ENCODE data around the gene GJA10.

DNA sequence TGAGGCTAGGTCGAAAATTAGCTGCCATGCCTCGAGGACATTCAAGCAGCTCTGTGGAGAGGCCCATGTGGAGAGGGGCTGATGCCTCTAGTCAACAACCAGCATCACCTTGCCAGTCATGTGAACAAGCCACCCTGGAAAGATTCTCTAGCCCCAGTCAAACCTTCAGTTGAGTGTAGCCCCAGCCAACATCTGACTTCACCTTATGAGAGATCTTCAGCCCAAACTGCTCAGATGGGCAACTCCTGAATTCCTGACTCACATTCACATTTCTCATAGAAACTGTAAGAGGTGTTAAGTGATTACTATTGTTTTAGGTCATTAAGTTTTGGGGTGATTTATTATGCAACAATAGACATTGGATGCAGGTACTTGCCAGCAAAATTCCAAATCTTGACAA, 44.9 kb downstream of the GJA10 start:
- TF ChIP-seq CTCF (IDR thresholded peaks at IDR 0.05; ENCODE audit: borderline replicate concordance, extremely low read depth, low read length, poor library complexity, severe bottlenecking): no peak
- TF ChIP-seq EZH2 (IDR thresholded peaks at IDR 0.05; ENCODE audit: borderline replicate concordance, low read depth, low read length, severe bottlenecking): no peak

Data from DND-41 (cell line).